Immature natural killer cell (primary cell): ENCODE results near the gene PDLIM4. TPM values are rescaled to one million over a fixed set of nuclear protein-coding genes. Genes with fewer than 3 reads are reported as not detected.

Source experiments
- DNase-seq, 3 donors: peaks; one replicate each; pipeline ENCODE4 v3.0.0; 2022; ENCODE audit warnings: mixed read lengths in 1 of 3
- H3K27ac Mint-ChIP-seq, 6 donors: one replicate each; pipeline ENCODE4 v1.8.0; 2020; ENCODE audit warnings: mixed read lengths in 6 of 6, mild to moderate bottlenecking in 5 of 6, inconsistent platforms in 4 of 6, moderate library complexity in 3 of 6
- H3K27me3 Mint-ChIP-seq, 3 donors: one replicate each; pipeline ENCODE4 v1.8.0; 2020 to 2021; ENCODE audit warnings: low read depth in 3 of 3, mild to moderate bottlenecking in 3 of 3, mixed read lengths in 3 of 3, moderate library complexity in 3 of 3, inconsistent platforms in 1 of 3
- H3K36me3 Mint-ChIP-seq, 3 donors: one replicate each; pipeline ENCODE4 v1.8.0; 2020; ENCODE audit warnings: mixed read lengths in 3 of 3, inconsistent platforms in 2 of 3, mild to moderate bottlenecking in 2 of 3
- H3K4me1 Mint-ChIP-seq, 2 donors: one replicate each; pipeline ENCODE4 v1.8.0; 2020; ENCODE audit warnings: inconsistent platforms in 2 of 2, mild to moderate bottlenecking in 2 of 2, mixed read lengths in 2 of 2, moderate library complexity in 1 of 2
- H3K4me3 Mint-ChIP-seq, 5 donors: one replicate each; pipeline ENCODE4 v1.8.0; 2020; ENCODE audit warnings: mild to moderate bottlenecking in 5 of 5, mixed read lengths in 5 of 5, inconsistent platforms in 3 of 5, moderate library complexity in 3 of 5
- H3K9me3 Mint-ChIP-seq, 6 donors: one replicate each; pipeline ENCODE4 v1.8.0; 2020; ENCODE audit warnings: mild to moderate bottlenecking in 6 of 6, mixed read lengths in 6 of 6, inconsistent platforms in 4 of 6, moderate library complexity in 3 of 6
- polyA plus RNA-seq, 3 donors: library from polyadenylated mRNA; unstranded; fragments of 300-500 nt; fragmentation: Illumina TruSeq; gene quantifications; one replicate each; pipeline ENCODE4 v1.2.3, GENCODE V29; 2021

The PDLIM4 gene
- polyA plus RNA-seq, 3 donors from 2014 or later = not detected

- H3K9me3 Mint-ChIP-seq = no peaks in the 10 kb centered on the region
- no peak overlapping the region for H3K27ac Mint-ChIP-seq
- peaks cover 2 to 5% (median 5%) of the 10 kb centered on the region in 3 donors for H3K27me3 Mint-ChIP-seq
- H3K36me3 Mint-ChIP-seq = no peaks in the 10 kb centered on the region
- no peaks in the 10 kb centered on the region for H3K4me1 Mint-ChIP-seq
- DNase-seq = no peak
- H3K4me3 Mint-ChIP-seq = no peak overlapping the region
Observed at GRCh38 chr5:132280371-132281240, 23.1 kb downstream of the PDLIM4 start.

GRCh38 chr5:132281856-132282614 is 24.5 kb downstream of the PDLIM4 start:
- Mint-ChIP-seq H3K27ac (no peak overlapping the region), H3K4me3 (no peak overlapping the region), H3K9me3 (no peaks in the 10 kb centered on the region), H3K36me3 (no peaks in the 10 kb centered on the region), H3K27me3 (peaks cover 4 to 5% (median 4%) of the 10 kb centered on the region in 3 donors), H3K4me1 (no peaks in the 10 kb centered on the region)
- DNase-seq = no peak

- no peak for DNase-seq
- H3K4me1 Mint-ChIP-seq = no peaks in the 10 kb centered on the region
- H3K9me3 Mint-ChIP-seq = no peaks in the 10 kb centered on the region
- H3K27ac Mint-ChIP-seq = no peak overlapping the region
- H3K27me3 Mint-ChIP-seq = peaks cover 4 to 5% (median 5%) of the 10 kb centered on the region in 3 donors
- no peak overlapping the region for H3K4me3 Mint-ChIP-seq
- H3K36me3 Mint-ChIP-seq = no peaks in the 10 kb centered on the region
Observed at GRCh38 chr5:132283423-132284043, 26.0 kb downstream of the PDLIM4 start.

- Mint-ChIP-seq H3K27ac (no peak overlapping the region), H3K4me3 (no peak overlapping the region), H3K27me3 (peaks cover 2 to 17% (median 8%) of the 10 kb centered on the region in 3 donors), H3K4me1 (peaks cover 5 to 12% of the 10 kb centered on the region in 2 donors), H3K36me3 (no peaks in the 10 kb centered on the region), H3K9me3 (no peaks in the 10 kb centered on the region)
- DNase-seq = no peak
Observed at GRCh38 chr5:132289097-132289496, 31.6 kb downstream of the PDLIM4 start.

GRCh38 chr5:132291026-132291425 is 33.5 kb downstream of the PDLIM4 start:
- Mint-ChIP-seq H3K4me1 (peaks cover 18 to 23% of the 10 kb centered on the region in 2 donors), H3K36me3 (no peaks in the 10 kb centered on the region), H3K9me3 (no peaks in the 10 kb centered on the region), H3K4me3 (no peak overlapping the region), H3K27me3 (peaks cover 4 to 15% (median 14%) of the 10 kb centered on the region in 3 donors), H3K27ac (no peak overlapping the region)
- no peak for DNase-seq

- peak overlapping the region in 1 of 6 donors; percentile 3 for H3K27ac Mint-ChIP-seq
- H3K36me3 Mint-ChIP-seq = no peaks in the 10 kb centered on the region
- H3K27me3 Mint-ChIP-seq = peaks cover 11 to 14% (median 12%) of the 10 kb centered on the region in 3 donors
- no peaks in the 10 kb centered on the region for H3K9me3 Mint-ChIP-seq
- DNase-seq = peak; percentile 29 to 31 (median 31)
- peak overlapping the region; percentile 86 to 92 (median 88) for H3K4me3 Mint-ChIP-seq
- peaks cover 18 to 23% of the 10 kb centered on the region in 2 donors for H3K4me1 Mint-ChIP-seq
Observed at GRCh38 chr5:132293066-132293991, 35.8 kb downstream of the PDLIM4 start.

GRCh38 chr5:132293992-132294727 is 36.7 kb downstream of the PDLIM4 start, which contains the start of gene SLC22A4:
Gene SLC22A4 (plus strand): TSS chr5:132294394. CDS start chr5:132294617, 223 bp downstream.
- peaks cover 8 to 14% (median 11%) of the 10 kb centered on the region in 3 donors for H3K27me3 Mint-ChIP-seq
- peak within 1 kb of the TSS; percentile 86 to 92 (median 88) for H3K4me3 Mint-ChIP-seq
- peaks cover 18 to 23% of the 10 kb centered on the region in 2 donors for H3K4me1 Mint-ChIP-seq
- peak within 1 kb of the TSS in 2 of 6 donors; percentile 53 to 64 for H3K27ac Mint-ChIP-seq
- H3K36me3 Mint-ChIP-seq = no peaks in the 10 kb centered on the region
- no peaks in the 10 kb centered on the region for H3K9me3 Mint-ChIP-seq
- DNase-seq = peak; percentile 32 to 45 (median 41)

- Mint-ChIP-seq H3K4me1 (peaks cover 18 to 23% of the 10 kb centered on the region in 2 donors), H3K9me3 (no peaks in the 10 kb centered on the region), H3K27ac (peak overlapping the region in 2 of 6 donors; percentile 53 to 64), H3K36me3 (no peaks in the 10 kb centered on the region), H3K27me3 (peaks cover 7 to 14% (median 10%) of the 10 kb centered on the region in 3 donors), H3K4me3 (peak overlapping the region; percentile 86 to 92 (median 88))
- DNase-seq = peak; percentile 23 to 44 (median 34)
Observed at GRCh38 chr5:132294728-132295504, 37.4 kb downstream of the PDLIM4 start.

- H3K27ac Mint-ChIP-seq = no peak overlapping the region
- no peaks in the 10 kb centered on the region for H3K36me3 Mint-ChIP-seq
- peaks cover 5 to 11% (median 10%) of the 10 kb centered on the region in 3 donors for H3K27me3 Mint-ChIP-seq
- H3K9me3 Mint-ChIP-seq = no peaks in the 10 kb centered on the region
- DNase-seq = no peak
- H3K4me3 Mint-ChIP-seq = peak overlapping the region; percentile 82 to 91 (median 87)
- H3K4me1 Mint-ChIP-seq = peaks cover 18 to 23% of the 10 kb centered on the region in 2 donors
Observed at GRCh38 chr5:132295505-132296411, 38.3 kb downstream of the PDLIM4 start.

GRCh38 chr5:132296412-132297016 is 39.0 kb downstream of the PDLIM4 start:
- Mint-ChIP-seq H3K27ac (no peak overlapping the region), H3K4me3 (no peak overlapping the region)

More at GRCh38 chr5:132296412-132297016, 39.0 kb downstream of the PDLIM4 start:
- Mint-ChIP-seq H3K4me1 (peaks cover 18 to 23% of the 10 kb centered on the region in 2 donors), H3K36me3 (no peaks in the 10 kb centered on the region), H3K27me3 (peaks cover 5 to 11% (median 10%) of the 10 kb centered on the region in 3 donors), H3K9me3 (no peaks in the 10 kb centered on the region)
- no peak for DNase-seq
